ENCODE measurements around the gene TSHZ2. TPM values are rescaled to one million over a fixed set of nuclear protein-coding genes. Genes with fewer than 3 reads are reported as not detected.
"Not testable (repeated sequence)": the region's sequence is repeated elsewhere in the genome, so short reads cannot be mapped to it uniquely, and the experiment has no call there.

The TSHZ2 gene
- total RNA-seq, 1 donor from 2014 or later, result 19.8 TPM

DNA sequence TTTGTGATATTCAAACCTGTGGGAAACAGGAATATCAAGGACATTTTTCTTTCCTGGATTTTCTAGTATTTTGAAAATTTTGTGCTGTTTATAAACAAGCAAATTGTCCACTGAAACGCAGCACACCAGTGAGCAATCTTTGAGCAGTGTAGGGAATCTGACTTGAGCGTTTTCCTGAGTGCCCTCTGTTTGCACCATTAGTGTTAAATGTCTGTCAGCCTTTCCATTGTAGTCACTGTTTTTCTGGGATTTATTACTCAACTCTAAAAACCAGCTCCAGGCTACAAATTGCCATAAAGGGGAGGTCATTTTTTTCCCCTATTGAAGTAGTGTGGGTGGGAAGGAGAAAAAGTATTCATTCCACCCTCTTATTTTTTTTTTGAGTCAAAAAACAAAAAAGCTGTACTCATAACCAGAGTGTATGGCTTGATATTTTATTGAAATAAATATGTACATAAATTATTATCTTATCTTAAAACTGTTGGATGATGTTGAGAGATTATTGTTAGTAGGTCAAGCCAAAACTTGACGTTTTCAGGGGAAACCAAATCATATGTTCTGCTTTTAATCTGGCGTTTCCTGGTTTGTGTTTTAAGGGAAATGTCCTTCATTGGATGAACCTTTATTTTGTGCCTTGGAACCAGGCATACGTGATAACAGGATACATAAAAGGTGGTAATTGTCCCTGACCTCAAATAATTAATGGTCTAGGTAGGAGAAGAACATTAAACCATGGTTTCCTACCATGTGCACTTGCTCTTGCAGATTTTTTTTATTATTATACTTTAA is 51.8 kb downstream of the TSHZ2 start:
- H3K36me3 Mint-ChIP-seq (ENCODE audit: low read depth), result peaks cover 14% of the 10 kb centered on the region
- no peaks in the 10 kb centered on the region for H3K9me3 Mint-ChIP-seq
- peaks cover 58% of the 10 kb centered on the region for H3K4me1 Mint-ChIP-seq (ENCODE audit: low read depth)
- H3K27ac Mint-ChIP-seq, result peak overlapping the region; percentile 68
- intact Hi-C loops (cut with micrococcal nuclease), result loop anchor here (1.0 to 2.0 kb wide), 5 partner anchors 23 to 193 kb away; no protein-coding TSS in a partner anchor
- no peaks in the 10 kb centered on the region for H3K27me3 Mint-ChIP-seq (ENCODE audit: low read depth)
- no peak overlapping the region for H3K4me3 Mint-ChIP-seq (ENCODE audit: low read depth)
- no peak for DNase-seq (ENCODE audit: low spot score)

DNA sequence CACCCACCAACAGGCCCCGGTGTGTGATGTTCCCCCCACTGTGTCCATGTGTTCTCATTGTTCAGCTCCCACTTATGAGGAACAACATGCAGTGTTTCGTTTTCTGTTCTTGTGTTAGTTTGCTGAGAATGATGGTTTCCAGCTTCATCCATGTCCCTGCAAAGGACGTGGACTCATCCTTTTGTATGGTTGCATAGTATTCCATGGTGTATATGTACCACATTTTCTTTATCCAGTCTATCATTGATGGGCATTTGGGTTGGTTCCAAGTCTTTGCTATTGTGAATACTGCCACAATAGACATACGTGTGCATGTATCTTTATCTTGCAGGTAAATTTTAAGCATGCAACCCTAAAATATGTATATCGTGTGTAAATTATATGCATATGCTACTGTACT is 52.5 kb downstream of the TSHZ2 start:
- not testable (repeated sequence) for H3K9me3 Mint-ChIP-seq; H3K27me3 Mint-ChIP-seq (ENCODE audit: low read depth); H3K4me3 Mint-ChIP-seq (ENCODE audit: low read depth); DNase-seq (ENCODE audit: low spot score)
- H3K27ac Mint-ChIP-seq, result peak overlapping the region; percentile 59
- peaks cover 57% of the 10 kb centered on the region for H3K4me1 Mint-ChIP-seq (ENCODE audit: low read depth)
- intact Hi-C loops (cut with micrococcal nuclease), result loop anchor here (1.0 kb wide), 2 partner anchors 50 to 54 kb away; no protein-coding TSS in a partner anchor
- peaks cover 13% of the 10 kb centered on the region for H3K36me3 Mint-ChIP-seq (ENCODE audit: low read depth)

DNA sequence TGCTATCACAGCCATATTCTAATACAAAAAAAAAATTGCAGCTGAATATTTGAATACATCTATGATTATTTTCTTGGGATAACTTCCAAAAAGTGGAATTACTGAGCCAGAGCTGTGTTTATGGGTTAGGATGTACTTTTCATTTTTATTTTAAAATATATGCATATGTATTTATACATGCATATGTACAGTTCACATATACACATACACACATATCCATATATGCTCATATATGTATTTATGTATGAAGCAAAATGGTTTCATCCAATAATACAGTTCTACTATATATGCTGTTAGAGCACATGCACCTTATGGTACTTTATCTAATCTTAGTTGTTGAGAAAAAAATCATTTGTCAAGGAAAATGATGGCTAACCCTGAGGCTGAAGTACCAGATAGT is 54.9 kb downstream of the TSHZ2 start:
- Mint-ChIP-seq H3K36me3 (ENCODE audit: low read depth) (peaks cover 4% of the 10 kb centered on the region), H3K9me3 (no peaks in the 10 kb centered on the region), H3K4me3 (ENCODE audit: low read depth) (no peak overlapping the region), H3K27me3 (ENCODE audit: low read depth) (no peaks in the 10 kb centered on the region), H3K27ac (peak overlapping the region; percentile 26), H3K4me1 (ENCODE audit: low read depth) (peaks cover 55% of the 10 kb centered on the region)
- intact Hi-C loops (cut with micrococcal nuclease), result no loop called here
- no peak for DNase-seq (ENCODE audit: low spot score)

DNA sequence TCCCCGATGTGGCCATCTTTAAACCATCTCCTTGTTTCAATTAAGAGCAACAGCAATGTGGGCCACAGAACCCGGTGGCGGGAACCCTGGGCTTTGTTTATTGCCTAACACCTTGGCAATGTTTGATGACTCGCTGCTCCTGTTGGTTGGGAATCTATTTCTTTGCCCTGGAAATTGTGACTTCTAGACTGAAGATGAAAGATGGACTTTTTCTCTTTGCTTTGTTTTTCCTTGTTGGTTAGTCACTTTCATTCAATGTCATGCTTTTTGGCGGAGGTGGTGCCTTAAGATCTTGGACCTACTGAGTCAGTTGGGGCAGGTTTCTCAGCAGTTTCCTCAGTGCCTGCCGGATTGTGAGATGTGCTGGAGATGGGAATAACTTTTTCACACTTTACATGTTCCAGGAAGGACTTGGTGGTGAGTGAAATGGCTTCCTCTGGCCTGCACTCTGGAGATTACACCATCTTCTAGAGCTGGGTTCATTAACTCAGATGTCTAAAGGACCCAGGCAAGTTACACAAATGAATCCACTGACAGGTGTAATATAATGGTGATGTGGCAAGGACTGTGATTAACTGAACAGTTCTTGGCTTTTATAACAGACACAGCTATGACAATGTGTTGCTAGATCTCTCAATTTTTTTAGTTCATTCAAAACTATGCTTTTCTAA is 56.3 kb downstream of the TSHZ2 start:
- Mint-ChIP-seq H3K9me3 (no peaks in the 10 kb centered on the region), H3K4me3 (ENCODE audit: low read depth) (no peak overlapping the region), H3K36me3 (ENCODE audit: low read depth) (peaks cover 4% of the 10 kb centered on the region), H3K27me3 (ENCODE audit: low read depth) (no peaks in the 10 kb centered on the region), H3K4me1 (ENCODE audit: low read depth) (peaks cover 45% of the 10 kb centered on the region), H3K27ac (peak overlapping the region; percentile 80)
- no peak for DNase-seq (ENCODE audit: low spot score)
- intact Hi-C loops (cut with micrococcal nuclease), result no loop called here

DNA sequence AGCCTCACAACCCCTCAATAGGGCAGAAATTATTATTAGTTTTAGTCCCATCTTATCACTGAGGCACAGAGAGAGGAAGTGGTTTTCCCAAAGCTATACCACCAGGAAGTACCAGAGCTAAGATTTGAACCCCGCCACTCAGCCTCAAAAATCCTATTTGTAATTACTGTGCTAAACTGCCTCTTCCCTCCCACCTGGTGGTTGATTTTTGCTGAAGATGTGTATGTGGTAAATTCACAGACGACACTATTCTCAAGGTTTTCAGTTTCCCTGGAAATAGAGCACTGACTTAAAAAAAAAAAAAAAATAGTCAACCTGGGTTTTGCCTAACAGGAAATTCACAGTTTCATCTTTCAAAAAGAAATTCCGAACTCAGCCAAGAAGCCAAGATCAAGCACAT is 57.9 kb downstream of the TSHZ2 start:
- DNase-seq (ENCODE audit: low spot score), result no peak
- Mint-ChIP-seq H3K27ac (peak overlapping the region; percentile 48), H3K4me1 (ENCODE audit: low read depth) (peaks cover 43% of the 10 kb centered on the region), H3K9me3 (no peaks in the 10 kb centered on the region), H3K27me3 (ENCODE audit: low read depth) (no peaks in the 10 kb centered on the region), H3K36me3 (ENCODE audit: low read depth) (peaks cover 4% of the 10 kb centered on the region), H3K4me3 (ENCODE audit: low read depth) (no peak overlapping the region)
- intact Hi-C loops (cut with micrococcal nuclease), result no loop called here

DNA sequence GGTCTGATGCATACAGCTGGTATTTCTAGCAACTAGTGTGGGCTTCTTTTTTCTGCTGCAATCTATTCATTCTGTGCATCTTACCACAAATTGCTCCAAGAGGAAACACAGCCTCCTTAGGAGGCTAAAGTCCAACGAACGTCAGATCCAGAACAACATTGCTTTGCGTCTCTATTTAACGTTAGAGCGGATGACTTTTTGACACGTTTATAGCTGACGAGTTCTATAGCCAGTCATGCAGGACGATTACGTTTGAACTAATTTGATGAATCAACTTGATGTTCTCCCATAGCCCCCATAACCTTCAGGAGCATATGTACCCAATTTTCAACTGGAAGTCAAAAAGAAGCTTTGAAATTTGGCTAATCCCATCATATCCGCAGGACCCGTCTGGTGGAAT is 59.9 kb downstream of the TSHZ2 start:
- DNase-seq (ENCODE audit: low spot score), result no peak
- intact Hi-C loops (cut with micrococcal nuclease), result no loop called here
- no peaks in the 10 kb centered on the region for H3K9me3 Mint-ChIP-seq
- H3K27me3 Mint-ChIP-seq (ENCODE audit: low read depth), result no peaks in the 10 kb centered on the region
- H3K36me3 Mint-ChIP-seq (ENCODE audit: low read depth), result peaks cover 4% of the 10 kb centered on the region
- no peak overlapping the region for H3K4me3 Mint-ChIP-seq (ENCODE audit: low read depth)
- H3K27ac Mint-ChIP-seq, result no peak overlapping the region
- H3K4me1 Mint-ChIP-seq (ENCODE audit: low read depth), result peaks cover 42% of the 10 kb centered on the region

DNA sequence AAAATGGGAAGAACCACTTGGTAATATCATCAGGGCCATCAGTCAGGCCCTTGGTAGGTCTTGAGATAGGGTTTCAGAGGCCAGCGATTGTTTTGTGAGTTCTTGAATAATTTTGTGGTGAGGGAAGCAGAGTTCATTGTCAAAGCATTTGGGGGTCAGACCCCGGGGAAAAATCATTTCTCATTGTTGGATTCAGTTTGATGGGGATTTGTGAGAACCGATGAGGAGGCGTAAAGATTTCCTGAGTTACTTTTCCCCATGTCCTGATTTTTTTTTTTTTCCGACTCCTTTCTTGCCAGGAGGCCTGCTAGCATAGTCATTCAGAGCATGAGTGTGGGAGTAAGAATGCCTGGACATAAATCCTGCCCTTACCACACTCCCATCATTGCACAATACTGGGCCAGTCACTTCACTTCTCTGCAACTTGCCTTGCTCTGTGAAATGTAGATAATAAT is 60.3 kb downstream of the TSHZ2 start:
- H3K27me3 Mint-ChIP-seq (ENCODE audit: low read depth), result no peaks in the 10 kb centered on the region
- no peak overlapping the region for H3K4me3 Mint-ChIP-seq (ENCODE audit: low read depth)
- peaks cover 4% of the 10 kb centered on the region for H3K36me3 Mint-ChIP-seq (ENCODE audit: low read depth)
- no peak for DNase-seq (ENCODE audit: low spot score)
- H3K4me1 Mint-ChIP-seq (ENCODE audit: low read depth), result peaks cover 39% of the 10 kb centered on the region
- intact Hi-C loops (cut with micrococcal nuclease), result no loop called here
- H3K9me3 Mint-ChIP-seq, result no peaks in the 10 kb centered on the region
- no peak overlapping the region for H3K27ac Mint-ChIP-seq

DNA sequence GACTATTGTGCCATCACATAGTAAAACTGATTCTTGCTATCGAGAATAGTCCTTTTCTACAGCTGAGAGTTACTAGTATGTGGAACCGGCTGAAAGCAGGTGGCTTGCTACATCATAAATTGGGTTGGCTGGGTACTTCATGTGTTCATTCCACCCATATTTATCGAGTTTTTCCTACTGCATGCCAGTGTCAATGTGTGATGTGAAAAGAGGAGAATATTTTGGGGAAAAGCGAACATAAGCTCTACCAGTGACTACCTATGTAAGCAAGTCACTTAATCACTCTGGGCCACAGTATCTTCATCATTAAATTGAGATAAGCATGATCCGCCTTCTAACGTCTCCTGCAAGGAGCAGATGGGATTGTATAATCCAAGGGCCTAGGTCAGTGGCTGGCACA is 61.0 kb downstream of the TSHZ2 start:
- H3K4me1 Mint-ChIP-seq (ENCODE audit: low read depth), result peaks cover 37% of the 10 kb centered on the region
- no peak overlapping the region for H3K27ac Mint-ChIP-seq
- H3K4me3 Mint-ChIP-seq (ENCODE audit: low read depth), result no peak overlapping the region
- H3K36me3 Mint-ChIP-seq (ENCODE audit: low read depth), result peaks cover 5% of the 10 kb centered on the region
- DNase-seq (ENCODE audit: low spot score), result no peak
- H3K9me3 Mint-ChIP-seq, result no peaks in the 10 kb centered on the region
- no peaks in the 10 kb centered on the region for H3K27me3 Mint-ChIP-seq (ENCODE audit: low read depth)
- intact Hi-C loops (cut with micrococcal nuclease), result no loop called here

DNA sequence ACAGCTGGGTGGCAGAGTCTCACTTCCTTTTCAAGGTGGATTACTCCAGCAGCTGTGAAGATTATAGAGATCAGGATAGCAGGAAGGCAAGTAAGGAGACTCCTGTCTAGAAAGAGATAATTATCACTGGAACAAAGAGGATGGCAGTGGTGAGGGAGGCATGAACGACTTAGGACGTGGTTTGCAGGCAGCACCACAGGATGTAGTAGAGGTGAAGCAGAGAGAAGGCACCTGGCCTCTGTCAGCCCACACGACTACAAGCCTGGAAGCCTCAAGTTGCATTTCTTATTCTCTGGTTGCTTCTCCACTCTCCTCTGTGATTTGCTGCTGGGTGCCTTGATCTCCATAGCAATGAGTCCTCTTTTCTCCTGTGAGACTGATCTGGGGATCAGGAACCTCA is 62.7 kb downstream of the TSHZ2 start:
- Mint-ChIP-seq H3K4me1 (ENCODE audit: low read depth) (peaks cover 28% of the 10 kb centered on the region), H3K27ac (peak overlapping the region; percentile 51), H3K4me3 (ENCODE audit: low read depth) (no peak overlapping the region), H3K27me3 (ENCODE audit: low read depth) (no peaks in the 10 kb centered on the region), H3K9me3 (no peaks in the 10 kb centered on the region), H3K36me3 (ENCODE audit: low read depth) (peaks cover 5% of the 10 kb centered on the region)
- intact Hi-C loops (cut with micrococcal nuclease), result no loop called here
- no peak for DNase-seq (ENCODE audit: low spot score)

DNA sequence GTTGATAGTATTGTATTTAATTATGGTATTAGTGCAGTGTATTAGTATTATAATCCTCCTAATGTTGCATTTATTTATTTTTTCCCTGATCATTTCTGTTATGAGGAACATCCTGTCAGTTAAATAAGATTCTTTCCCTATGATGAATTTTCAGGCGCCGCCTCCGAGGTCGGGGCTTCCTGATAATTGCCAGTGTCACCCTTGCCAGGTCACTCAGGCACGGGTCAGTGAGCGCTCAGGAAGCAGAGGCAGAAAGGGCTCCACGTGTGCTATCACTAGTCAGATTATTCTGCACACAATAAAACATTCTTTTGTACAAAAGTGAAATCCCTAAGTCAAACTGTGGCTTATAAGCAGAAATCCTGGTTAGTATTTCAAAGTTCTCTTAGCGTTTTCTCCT is 64.8 kb downstream of the TSHZ2 start:
- Mint-ChIP-seq H3K27ac (no peak overlapping the region), H3K9me3 (no peaks in the 10 kb centered on the region), H3K4me1 (ENCODE audit: low read depth) (peaks cover 16% of the 10 kb centered on the region), H3K4me3 (ENCODE audit: low read depth) (no peak overlapping the region), H3K36me3 (ENCODE audit: low read depth) (peaks cover 5% of the 10 kb centered on the region), H3K27me3 (ENCODE audit: low read depth) (no peaks in the 10 kb centered on the region)
- no peak for DNase-seq (ENCODE audit: low spot score)
- intact Hi-C loops (cut with micrococcal nuclease), result no loop called here

DNA sequence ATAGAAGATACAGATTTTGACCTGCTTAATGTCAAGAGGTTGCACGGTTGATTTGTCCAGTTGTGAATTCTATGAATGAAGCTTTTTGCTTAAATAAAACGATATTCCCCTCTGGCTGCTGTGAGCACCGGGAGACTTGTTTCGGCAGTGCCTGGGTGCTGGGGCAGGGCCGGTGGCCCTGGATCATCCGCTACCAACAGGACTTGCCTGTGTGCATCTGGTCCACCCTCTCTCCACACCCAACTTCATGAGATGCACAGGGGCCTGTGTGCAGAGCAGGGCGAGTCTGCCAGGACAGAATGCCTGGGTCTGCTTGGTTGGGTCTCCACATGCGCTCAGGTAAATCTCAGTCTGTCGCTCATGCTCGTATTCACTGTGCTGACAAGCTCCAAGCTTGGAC is 65.5 kb downstream of the TSHZ2 start:
- H3K4me3 Mint-ChIP-seq (ENCODE audit: low read depth), result no peak overlapping the region
- peaks cover 15% of the 10 kb centered on the region for H3K4me1 Mint-ChIP-seq (ENCODE audit: low read depth)
- no peak for DNase-seq (ENCODE audit: low spot score)
- H3K36me3 Mint-ChIP-seq (ENCODE audit: low read depth), result peaks cover 5% of the 10 kb centered on the region
- intact Hi-C loops (cut with micrococcal nuclease), result no loop called here
- no peaks in the 10 kb centered on the region for H3K27me3 Mint-ChIP-seq (ENCODE audit: low read depth)
- H3K27ac Mint-ChIP-seq, result no peak overlapping the region
- no peaks in the 10 kb centered on the region for H3K9me3 Mint-ChIP-seq

DNA sequence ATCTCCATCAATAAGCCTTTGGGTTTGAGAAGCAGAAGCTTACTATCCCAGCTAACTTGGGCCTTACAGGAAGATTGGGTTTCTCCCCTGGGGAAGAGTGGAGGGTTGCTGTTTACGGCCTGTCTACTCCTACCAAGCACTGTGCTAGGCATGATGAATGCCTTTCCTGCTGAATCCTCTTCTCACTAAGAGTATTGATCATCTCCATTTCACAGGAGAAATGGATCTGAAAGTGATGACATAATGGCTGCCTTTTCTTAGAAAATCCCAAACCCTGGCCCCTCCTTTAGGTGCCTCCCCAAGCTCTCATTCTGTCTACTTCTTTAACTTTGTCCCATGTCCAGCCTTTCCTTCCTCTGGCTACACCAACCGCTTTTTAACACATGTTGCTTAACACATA is 66.1 kb downstream of the TSHZ2 start:
- H3K27me3 Mint-ChIP-seq (ENCODE audit: low read depth), result no peaks in the 10 kb centered on the region
- H3K4me1 Mint-ChIP-seq (ENCODE audit: low read depth), result peaks cover 13% of the 10 kb centered on the region
- intact Hi-C loops (cut with micrococcal nuclease), result no loop called here
- DNase-seq (ENCODE audit: low spot score), result no peak
- peaks cover 5% of the 10 kb centered on the region for H3K36me3 Mint-ChIP-seq (ENCODE audit: low read depth)
- H3K27ac Mint-ChIP-seq, result no peak overlapping the region
- no peaks in the 10 kb centered on the region for H3K9me3 Mint-ChIP-seq
- H3K4me3 Mint-ChIP-seq (ENCODE audit: low read depth), result no peak overlapping the region

Data from activated T-helper 2 cell treated with anti-CD3 and anti-CD28 coated beads, Interferon-gamma antibody, Interleukin-2, Interleukin-4, amounts not matched to agents 10 μg/mL and 5 μg/mL and 100 μg/mL, durations not matched to agents 14 hours and 24 hours and 36 hours (primary cell).